HepG2 (cell line): ENCODE measurements around the gene RTRAF. TPM values are rescaled to one million over a fixed set of nuclear protein-coding genes. Genes with fewer than 3 reads are reported as not detected.

Experiments used
- GFI1 ChIP-seq: sonication (generic); formaldehyde crosslinking; IDR thresholded peaks from 2 replicates; pipeline ENCODE4 v1.5.0; 2020; ENCODE audit warnings: missing genetic modification reagents, mild to moderate bottlenecking, borderline replicate concordance
- HMGA1 ChIP-seq: sonication (generic); formaldehyde crosslinking; conservative IDR thresholded peaks from 2 replicates; pipeline ENCODE4 v1.4.0; 2020; ENCODE audit warnings: missing genetic modification reagents
- KDM5A ChIP-seq: fragments of 200-600 bp; sonication (generic); IDR thresholded peaks from 2 replicates; pipeline ENCODE4 v1.7.0; 2018; ENCODE audit warnings: antibody characterized with exemption, mild to moderate bottlenecking, low read length, borderline replicate concordance
- KLF6 ChIP-seq: IDR thresholded peaks from 2 replicates; pipeline ENCODE4 v1.8.0; 2016; ENCODE audit warnings: missing biosample characterization, missing genetic modification reagents
- YY1 ChIP-seq: IDR thresholded peaks from 2 replicates; pipeline ENCODE4 v1.6.1; 2011; ENCODE audit warnings: low read length, low read depth, moderate library complexity, mild to moderate bottlenecking; ENCODE audit not compliant: insufficient read depth, insufficient replicate concordance
- ZBTB7B ChIP-seq: sonication (generic); formaldehyde crosslinking; IDR thresholded peaks from 2 replicates; pipeline ENCODE4 v1.4.0; 2020; ENCODE audit warnings: missing genetic modification reagents
- ZMAT5 ChIP-seq: sonication (generic); formaldehyde crosslinking; IDR thresholded peaks from 2 replicates; pipeline ENCODE4 v1.5.0; 2020; ENCODE audit warnings: mild to moderate bottlenecking, low read depth, missing genetic modification reagents, borderline replicate concordance
- ZSCAN31 ChIP-seq: sonication (generic); formaldehyde crosslinking; IDR thresholded peaks from 2 replicates; pipeline ENCODE4 v1.5.0; 2020; ENCODE audit warnings: low read depth, mild to moderate bottlenecking, missing genetic modification reagents
- polyA plus RNA-seq, 8 experiments: library from polyadenylated mRNA; depleted of rRNA in 3 of 8; stranded (reverse) in 7 of 8; unstranded in 1 of 8; fragments of >200 nt; fragmentation: Illumina TruSeq in 4 of 8; extraction: Trizol in 4 of 8; gene quantifications; 2 replicates each; pipeline versions ENCODE4 v1.2.1 to v1.2.3, GENCODE V29; 2011 to 2016; ENCODE audit warnings: low read depth in 4 of 8, missing spikeins in 1 of 8, mixed read lengths in 1 of 8; ENCODE audit not compliant: insufficient read depth in 1 of 8
- total RNA-seq, 5 experiments: library from RNA; depleted of rRNA; stranded (reverse); fragments of >200 nt; fragmentation: Illumina TruSeq; extraction: Trizol; gene quantifications; 2 replicates each; pipeline ENCODE4 v1.2.3, GENCODE V29; 2016; ENCODE audit warnings: low read depth in 1 of 5
- TF ChIP-seq, protein P1 (sequence below): sonication (generic); formaldehyde crosslinking; conservative IDR thresholded peaks from 2 replicates; pipeline ENCODE4 v1.4.0; 2020; ENCODE audit warnings: missing genetic modification reagents
- TF ChIP-seq, protein P2 (sequence below): sonication (generic); formaldehyde crosslinking; IDR thresholded peaks from 2 replicates; pipeline ENCODE4 v1.5.0; 2020; ENCODE audit warnings: missing genetic modification reagents
- TF ChIP-seq, protein P3 (sequence below): sonication (generic); formaldehyde crosslinking; IDR thresholded peaks from 2 replicates; pipeline ENCODE4 v1.4.0; 2020; ENCODE audit warnings: mild to moderate bottlenecking, missing genetic modification reagents

The RTRAF gene
- total and polyA plus RNA-seq, 2 of the 13 experiments (the other 11 are each of a cell fraction or from before 2014, with no cell fraction given), result 137 to 258 TPM

DNA sequence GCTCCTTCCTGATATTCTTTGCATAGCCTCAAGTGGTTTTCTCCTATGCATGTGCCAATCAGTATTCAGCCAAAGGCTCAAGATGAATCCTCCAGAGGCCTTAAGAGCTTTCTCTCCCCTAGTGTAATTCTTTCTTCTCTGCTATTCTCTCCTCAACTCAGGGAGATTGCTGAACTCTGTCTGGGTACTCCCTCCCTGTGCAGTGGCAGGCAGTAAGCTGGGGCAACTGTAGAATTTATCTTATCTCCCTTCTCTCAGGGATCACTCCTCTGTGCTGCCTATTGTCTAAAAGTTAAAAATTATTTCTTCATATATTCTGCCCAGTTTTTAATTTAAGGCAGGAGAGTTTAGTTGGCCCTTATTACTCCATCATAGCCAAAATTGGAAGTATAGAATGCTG lies 28.5 kb upstream of the RTRAF start (continued):
- TF ChIP-seq HMGA1 (no peak), YY1 (no peak), GFI1 (CRISPR knock-in tag) (no peak), ZSCAN31 (CRISPR knock-in tag) (no peak), KLF6 (CRISPR knock-in tag) (no peak), KDM5A (no peak), ZMAT5 (CRISPR knock-in tag) (no peak), ZBTB7B (CRISPR knock-in tag) (no peak)
- TF ChIP-seq, protein P1, sequence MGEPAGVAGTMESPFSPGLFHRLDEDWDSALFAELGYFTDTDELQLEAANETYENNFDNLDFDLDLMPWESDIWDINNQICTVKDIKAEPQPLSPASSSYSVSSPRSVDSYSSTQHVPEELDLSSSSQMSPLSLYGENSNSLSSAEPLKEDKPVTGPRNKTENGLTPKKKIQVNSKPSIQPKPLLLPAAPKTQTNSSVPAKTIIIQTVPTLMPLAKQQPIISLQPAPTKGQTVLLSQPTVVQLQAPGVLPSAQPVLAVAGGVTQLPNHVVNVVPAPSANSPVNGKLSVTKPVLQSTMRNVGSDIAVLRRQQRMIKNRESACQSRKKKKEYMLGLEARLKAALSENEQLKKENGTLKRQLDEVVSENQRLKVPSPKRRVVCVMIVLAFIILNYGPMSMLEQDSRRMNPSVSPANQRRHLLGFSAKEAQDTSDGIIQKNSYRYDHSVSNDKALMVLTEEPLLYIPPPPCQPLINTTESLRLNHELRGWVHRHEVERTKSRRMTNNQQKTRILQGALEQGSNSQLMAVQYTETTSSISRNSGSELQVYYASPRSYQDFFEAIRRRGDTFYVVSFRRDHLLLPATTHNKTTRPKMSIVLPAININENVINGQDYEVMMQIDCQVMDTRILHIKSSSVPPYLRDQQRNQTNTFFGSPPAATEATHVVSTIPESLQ, result no peak
- TF ChIP-seq, protein P2, sequence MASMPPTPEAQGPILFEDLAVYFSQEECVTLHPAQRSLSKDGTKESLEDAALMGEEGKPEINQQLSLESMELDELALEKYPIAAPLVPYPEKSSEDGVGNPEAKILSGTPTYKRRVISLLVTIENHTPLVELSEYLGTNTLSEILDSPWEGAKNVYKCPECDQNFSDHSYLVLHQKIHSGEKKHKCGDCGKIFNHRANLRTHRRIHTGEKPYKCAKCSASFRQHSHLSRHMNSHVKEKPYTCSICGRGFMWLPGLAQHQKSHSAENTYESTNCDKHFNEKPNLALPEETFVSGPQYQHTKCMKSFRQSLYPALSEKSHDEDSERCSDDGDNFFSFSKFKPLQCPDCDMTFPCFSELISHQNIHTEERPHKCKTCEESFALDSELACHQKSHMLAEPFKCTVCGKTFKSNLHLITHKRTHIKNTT, result no peak
- TF ChIP-seq, protein P3, sequence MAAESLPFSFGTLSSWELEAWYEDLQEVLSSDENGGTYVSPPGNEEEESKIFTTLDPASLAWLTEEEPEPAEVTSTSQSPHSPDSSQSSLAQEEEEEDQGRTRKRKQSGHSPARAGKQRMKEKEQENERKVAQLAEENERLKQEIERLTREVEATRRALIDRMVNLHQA (CRISPR knock-in tag), result no peak
